GM12891 (cell line): Measurements from ENCODE around the gene PURB.

Experiments
- POLR2AphosphoS5 ChIP-seq: IDR thresholded peaks from 2 replicates; pipeline ENCODE4 v1.6.1; 2011; ENCODE audit warnings: low read depth, low read length, control low read depth
- SPI1 ChIP-seq: IDR thresholded peaks from 2 replicates; pipeline ENCODE4 v1.6.1; 2011; ENCODE audit warnings: low read depth, low read length, control low read depth

GRCh38 chr7:44911911-44912310, 26.6 kb upstream of the PURB start:
- no peak for TF ChIP-seq POLR2AphosphoS5
- no peak for TF ChIP-seq SPI1
